Mesendoderm (in vitro differentiated cells): Measurements from ENCODE around the gene BAHCC1.

Experiments used
- DNase-seq: peaks from one replicate; pipeline ENCODE4 v3.0.0; 2013
- H2AK5ac ChIP-seq: 2 replicates; pipeline ENCODE4 v1.6.1; 2013; ENCODE audit warnings: low read length, inconsistent platforms
- H2BK120ac ChIP-seq: 2 replicates; pipeline ENCODE4 v1.6.1; 2013; ENCODE audit warnings: low read depth, mild to moderate bottlenecking, low read length, moderate library complexity, mixed read lengths
- H2BK15ac ChIP-seq: replicated peaks from 2 replicates; pipeline ENCODE4 v1.6.1; 2013; ENCODE audit warnings: low read depth, mild to moderate bottlenecking, moderate library complexity
- H2BK5ac ChIP-seq: 2 replicates; pipeline ENCODE4 v1.6.1; 2013; ENCODE audit warnings: low read length, inconsistent platforms
- H3K18ac ChIP-seq: 2 replicates; pipeline ENCODE4 v1.6.1; 2013; ENCODE audit warnings: mild to moderate bottlenecking, low read length, mixed read lengths
- H3K23ac ChIP-seq: one replicate; pipeline ENCODE4 v1.6.1; 2013; ENCODE audit warnings: low read length
- H3K27ac ChIP-seq: 2 replicates; pipeline ENCODE4 v1.5.1; 2013; ENCODE audit warnings: low read depth, mild to moderate bottlenecking, inconsistent platforms, low read length, moderate library complexity
- H3K27me3 ChIP-seq: 2 replicates; pipeline ENCODE4 v1.6.1; 2013; ENCODE audit warnings: low read length, control low read depth, mild to moderate bottlenecking, inconsistent platforms; ENCODE audit not compliant: insufficient read depth, poor library complexity
- H3K36me3 ChIP-seq: 2 replicates; pipeline ENCODE4 v1.6.1; 2013; ENCODE audit warnings: low read length, inconsistent platforms; ENCODE audit not compliant: control insufficient read depth, insufficient read depth
- H3K4ac ChIP-seq: one replicate; pipeline ENCODE4 v1.6.1; 2013; ENCODE audit warnings: low read depth, mild to moderate bottlenecking, low read length, moderate library complexity
- H3K4me1 ChIP-seq: 2 replicates; pipeline ENCODE4 v1.6.1; 2013; ENCODE audit warnings: low read depth, low read length, inconsistent platforms; ENCODE audit not compliant: control insufficient read depth
- H3K4me2 ChIP-seq: 2 replicates; pipeline ENCODE4 v1.6.1; 2013; ENCODE audit warnings: low read length
- H3K4me3 ChIP-seq: 2 replicates; pipeline ENCODE4 v1.5.1; 2013; ENCODE audit warnings: mild to moderate bottlenecking, low read length
- H3K56ac ChIP-seq: one replicate; pipeline ENCODE4 v1.6.1; 2013; ENCODE audit warnings: low read length
- H3K79me1 ChIP-seq: 2 replicates; pipeline ENCODE4 v1.6.1; 2013; ENCODE audit warnings: low read length, inconsistent platforms
- H3K79me2 ChIP-seq: 2 replicates; pipeline ENCODE4 v1.6.1; 2013; ENCODE audit warnings: mild to moderate bottlenecking, low read length; ENCODE audit not compliant: control insufficient read depth, insufficient read depth
- H3K9ac ChIP-seq: 2 replicates; pipeline ENCODE4 v1.6.1; 2013; ENCODE audit warnings: low read length, inconsistent platforms
- H4K5ac ChIP-seq: one replicate; pipeline ENCODE4 v1.6.1; 2013; ENCODE audit warnings: low read length
- H4K8ac ChIP-seq: one replicate; pipeline ENCODE4 v1.6.1; 2013; ENCODE audit warnings: low read depth, mild to moderate bottlenecking, control low read depth, low read length, moderate library complexity
- WGBS: extraction: QIAGEN DNeasy Blood & Tissue Kit; methylation state at CpG from one replicate; pipeline ENCODE4 v1.1.7; 2013; ENCODE audit warnings: low lambda C conversion rate, missing lambda C conversion rate; ENCODE audit not compliant: insufficient coverage; ENCODE audit errors: extremely low coverage; 5-methylcytosine and 5-hydroxymethylcytosine counted together

Gene BAHCC1

GRCh38 chr17:81513372-81513752 lies 118.1 kb downstream of the BAHCC1 start:
- no peak overlapping the region for H4K5ac ChIP-seq
- WGBS: no CpG with 5 or more reads among the region's 23 CpGs
- H2BK5ac ChIP-seq: peak overlapping the region; percentile 68
- peak overlapping the region; percentile 32 for H2BK120ac ChIP-seq
- peak overlapping the region; percentile 99 for H3K18ac ChIP-seq
- H3K36me3 ChIP-seq: peaks cover 23% of the 10 kb centered on the region
- H3K9ac ChIP-seq: peak overlapping the region; percentile 76
- peak; percentile 87 for DNase-seq
- H4K8ac ChIP-seq: peak overlapping the region; percentile 66
- peak overlapping the region; percentile 15 for H3K4me2 ChIP-seq
- H3K79me2 ChIP-seq: peaks cover 52% of the 10 kb centered on the region
- H3K56ac ChIP-seq: peak overlapping the region; percentile 87
- peaks cover 9% of the 10 kb centered on the region for H3K4me1 ChIP-seq
- no peak overlapping the region for H2BK15ac ChIP-seq
- no peaks in the 10 kb centered on the region for H3K27me3 ChIP-seq
- H3K4ac ChIP-seq: peak overlapping the region; percentile 100
- H2AK5ac ChIP-seq: peak overlapping the region; percentile 50
- H3K23ac ChIP-seq: peak overlapping the region; percentile 85
- peak overlapping the region; percentile 98 for H3K27ac ChIP-seq
- H3K4me3 ChIP-seq: peak overlapping the region; percentile 20
- peaks cover 5% of the 10 kb centered on the region for H3K79me1 ChIP-seq

- no CpG with 5 or more reads among the region's 64 CpGs for WGBS
Measured at GRCh38 chr17:81513753-81514488, 118.7 kb downstream of the BAHCC1 start.

GRCh38 chr17:81514489-81514738 lies 119.2 kb downstream of the BAHCC1 start:
- Histone ChIP-seq H3K27ac (peak overlapping the region; percentile 98), H3K4me1 (peaks cover 12% of the 10 kb centered on the region), H3K23ac (no peak overlapping the region), H3K4me3 (peak overlapping the region; percentile 20), H3K79me2 (peaks cover 50% of the 10 kb centered on the region), H3K56ac (peak overlapping the region; percentile 87), H3K36me3 (peaks cover 22% of the 10 kb centered on the region), H3K4me2 (peak overlapping the region; percentile 15), H2BK5ac (peak overlapping the region; percentile 28), H3K9ac (peak overlapping the region; percentile 76), H2BK120ac (peak overlapping the region; percentile 32), H2AK5ac (no peak overlapping the region), H4K5ac (no peak overlapping the region), H3K18ac (peak overlapping the region; percentile 99), H3K4ac (peak overlapping the region; percentile 100), H2BK15ac (no peak overlapping the region), H4K8ac (peak overlapping the region; percentile 59), H3K79me1 (peaks cover 5% of the 10 kb centered on the region), H3K27me3 (no peaks in the 10 kb centered on the region)
- no CpG with 5 or more reads among the region's 34 CpGs for WGBS
- no peak for DNase-seq

More at GRCh38 chr17:81513753-81514488, 118.7 kb downstream of the BAHCC1 start:
- no peak overlapping the region for H4K5ac ChIP-seq
- H3K79me1 ChIP-seq: peaks cover 5% of the 10 kb centered on the region
- no peak overlapping the region for H3K23ac ChIP-seq
- peaks cover 23% of the 10 kb centered on the region for H3K36me3 ChIP-seq
- H3K4me1 ChIP-seq: peaks cover 12% of the 10 kb centered on the region
- peak overlapping the region; percentile 50 for H2AK5ac ChIP-seq
- H2BK5ac ChIP-seq: peak overlapping the region; percentile 68
- peak overlapping the region; percentile 32 for H2BK120ac ChIP-seq
- H3K79me2 ChIP-seq: peaks cover 52% of the 10 kb centered on the region
- peak overlapping the region; percentile 98 for H3K27ac ChIP-seq
- no peak overlapping the region for H2BK15ac ChIP-seq
- peak overlapping the region; percentile 99 for H3K18ac ChIP-seq
- peak overlapping the region; percentile 20 for H3K4me3 ChIP-seq
- H3K9ac ChIP-seq: peak overlapping the region; percentile 76
- H3K4me2 ChIP-seq: peak overlapping the region; percentile 15
- peak; percentile 85 for DNase-seq
- peak overlapping the region; percentile 100 for H3K4ac ChIP-seq
- H3K56ac ChIP-seq: peak overlapping the region; percentile 87
- peak overlapping the region; percentile 59 for H4K8ac ChIP-seq
- H3K27me3 ChIP-seq: no peaks in the 10 kb centered on the region

- Histone ChIP-seq H3K9ac (peak overlapping the region; percentile 97), H3K79me2 (peaks cover 44% of the 10 kb centered on the region), H3K56ac (peak overlapping the region; percentile 97), H3K23ac (peak overlapping the region; percentile 94), H3K4ac (peak overlapping the region; percentile 91), H3K27me3 (no peaks in the 10 kb centered on the region), H2BK15ac (no peak overlapping the region), H2BK5ac (peak overlapping the region; percentile 96), H3K18ac (peak overlapping the region; percentile 99), H2AK5ac (no peak overlapping the region), H4K8ac (no peak overlapping the region), H4K5ac (no peak overlapping the region), H3K4me2 (peak overlapping the region; percentile 82), H3K4me1 (peaks cover 12% of the 10 kb centered on the region), H3K4me3 (peak overlapping the region; percentile 74), H3K36me3 (peaks cover 19% of the 10 kb centered on the region), H3K27ac (peak overlapping the region; percentile 98), H3K79me1 (peaks cover 3% of the 10 kb centered on the region), H2BK120ac (peak overlapping the region; percentile 52)
- DNase-seq: peak; percentile 88
- no CpG with 5 or more reads among the region's 82 CpGs for WGBS
Measured at GRCh38 chr17:81514739-81515529, 119.7 kb downstream of the BAHCC1 start.

GRCh38 chr17:81515530-81516041 lies 120.3 kb downstream of the BAHCC1 start:
- DNase-seq: no peak
- Histone ChIP-seq H2BK120ac (no peak overlapping the region), H3K27ac (peak overlapping the region; percentile 98)

More at GRCh38 chr17:81515530-81516041, 120.3 kb downstream of the BAHCC1 start:
- Histone ChIP-seq H3K79me2 (peaks cover 38% of the 10 kb centered on the region), H3K56ac (peak overlapping the region; percentile 97), H2AK5ac (no peak overlapping the region), H3K23ac (no peak overlapping the region), H3K4me2 (peak overlapping the region; percentile 82), H2BK5ac (no peak overlapping the region), H3K36me3 (peaks cover 12% of the 10 kb centered on the region), H4K8ac (no peak overlapping the region), H3K18ac (peak overlapping the region; percentile 99), H3K79me1 (peaks cover 3% of the 10 kb centered on the region), H4K5ac (no peak overlapping the region), H2BK15ac (no peak overlapping the region), H3K4me3 (peak overlapping the region; percentile 74), H3K9ac (peak overlapping the region; percentile 97), H3K4ac (no peak overlapping the region), H3K27me3 (no peaks in the 10 kb centered on the region), H3K4me1 (peaks cover 12% of the 10 kb centered on the region)
- no CpG with 5 or more reads among the region's 19 CpGs for WGBS
